Fibroblast of villous mesenchyme (primary cell): ENCODE measurements around the gene DCANP1. TPM values are rescaled to one million over a fixed set of nuclear protein-coding genes. Genes with fewer than 3 reads are reported as not detected.

ENCODE experiments used
- DNase-seq: peaks from one replicate; pipeline ENCODE4 v3.0.0-alpha.2; 2010; ENCODE audit warnings: low read depth
- H3K4me3 ChIP-seq: 2 replicates; pipeline ENCODE4 v1.5.1; 2011; ENCODE audit warnings: low read depth, mild to moderate bottlenecking, low read length
- CTCF ChIP-seq: IDR thresholded peaks from 2 replicates; pipeline ENCODE4 v1.5.1; 2012; ENCODE audit warnings: low read depth, mild to moderate bottlenecking, low read length; ENCODE audit not compliant: insufficient read depth
- total RNA-seq: library from RNA; depleted of rRNA; stranded (reverse); fragments of >200 nt; gene quantifications from 2 replicates; pipeline ENCODE4 v1.2.3, GENCODE V29; 2012

DCANP1 gene
- total RNA-seq, 1 donor = not detected

- H3K4me3 ChIP-seq = no peak overlapping the region
- no peak for DNase-seq
- no peak for TF ChIP-seq CTCF
Observed at GRCh38 chr5:135480511-135480910, 33.4 kb upstream of the DCANP1 start.

GRCh38 chr5:135478938-135479337 is 31.8 kb upstream of the DCANP1 start:
- DNase-seq = no peak
- H3K4me3 ChIP-seq = no peak overlapping the region
- TF ChIP-seq CTCF = no peak

- TF ChIP-seq CTCF = no peak
- H3K4me3 ChIP-seq = no peak overlapping the region
- no peak for DNase-seq
Observed at GRCh38 chr5:135477613-135478066, 30.5 kb upstream of the DCANP1 start.

- DNase-seq = no peak
- H3K4me3 ChIP-seq = no peak overlapping the region
- no peak for TF ChIP-seq CTCF
Observed at GRCh38 chr5:135476615-135477581, 29.8 kb upstream of the DCANP1 start.

GRCh38 chr5:135473956-135474670 is 27.0 kb upstream of the DCANP1 start:
- no peak for TF ChIP-seq CTCF
- no peak overlapping the region for H3K4me3 ChIP-seq
- DNase-seq = no peak

GRCh38 chr5:135472141-135472540 is 25.0 kb upstream of the DCANP1 start:
- no peak overlapping the region for H3K4me3 ChIP-seq
- no peak for TF ChIP-seq CTCF
- no peak for DNase-seq
